HCT116 (cell line): ENCODE measurements around the gene RAD51D. TPM values are rescaled to one million over a fixed set of nuclear protein-coding genes. Genes with fewer than 3 reads are reported as not detected.

Experiments used
- ATAC-seq: fragments of 200-7000 bp; cut with Tn5 transposase; 2 replicates; pipeline ENCODE4 v1.9.1; 2020; ENCODE audit warnings: mild to moderate bottlenecking, moderate library complexity
- BruUV-seq: library from RNA; stranded (reverse); fragments of 400-500 nt; replicated peaks from 2 replicates; lab custom pipeline; 2021; lab: Mats Ljungman, UMichigan
- CTCF ChIA-PET: fragments of 300-600 bp; sonication (Branson Sonifier 250); formaldehyde crosslinking; loops from one replicate; lab custom pipeline; 2021; ENCODE audit warnings: antibody characterized with exemption; lab: Charles Lee
- POLR2A ChIA-PET: fragments of 300-600, 350-600 bp; sonication (Branson Sonifier 250); formaldehyde crosslinking; loops from one replicate; lab custom pipeline; 2021; ENCODE audit warnings: antibody characterized with exemption; lab: Charles Lee
- RAD21 ChIA-PET, 2 experiments: fragments of 300-600 bp; sonication (Branson Sonifier 250); formaldehyde crosslinking; loops; one replicate each; lab custom pipeline; 2023; ENCODE audit warnings: low total read pairs in 2 of 2; ENCODE audit not compliant: uncharacterized antibody in 2 of 2, unreplicated experiment in 2 of 2, low non-redundant PET in 1 of 2; lab: Charles Lee
- DNase-seq: peaks from one replicate; pipeline ENCODE4 v3.0.0-alpha.2; 2010; ENCODE audit warnings: low read depth, low spot score
- H2AFZ ChIP-seq: fragments of 200-600 bp; shearing (Covaris generic), sonication (generic); 2 replicates; pipeline ENCODE4 v1.6.1; 2017; ENCODE audit warnings: low read depth, mixed run types, mixed read lengths, antibody characterized with exemption, low read length; ENCODE audit not compliant: poor library complexity, severe bottlenecking
- H3K27ac ChIP-seq: 2 replicates; pipeline ENCODE4 v1.5.1; 2012; ENCODE audit warnings: low read depth, low read length
- H3K27me3 ChIP-seq: fragments of 200-600 bp; sonication (generic); 2 replicates; pipeline ENCODE4 v1.6.1; 2016; ENCODE audit warnings: mixed run types, low read length, mixed read lengths; ENCODE audit not compliant: insufficient read depth
- H3K36me3 ChIP-seq, 2 experiments: fragments of 200-500 bp in 1 of 2; fragments of 200-600 bp in 1 of 2; sonication (Bioruptor generic) in 1 of 2; sonication (generic) in 1 of 2; 2 replicates each; pipeline versions ENCODE4 v1.5.1 to v1.6.1; 2014 to 2016; ENCODE audit warnings: low read length in 2 of 2, inconsistent platforms in 1 of 2, mixed read lengths in 1 of 2, mixed run types in 1 of 2; ENCODE audit not compliant: insufficient read depth in 2 of 2, control insufficient read depth in 1 of 2
- H3K4me1 ChIP-seq, 2 experiments: fragments of 200-600 bp in 1 of 2; sonication (generic) in 1 of 2; 2 replicates each; pipeline versions ENCODE4 v1.5.1 to v1.6.1; 2012 to 2017; ENCODE audit warnings: low read length in 2 of 2, inconsistent platforms in 1 of 2, mild to moderate bottlenecking in 1 of 2, mixed read lengths in 1 of 2, mixed run types in 1 of 2, moderate library complexity in 1 of 2; ENCODE audit not compliant: insufficient read depth in 2 of 2, control insufficient read depth in 1 of 2
- H3K4me2 ChIP-seq: fragments of 200-600 bp; sonication (generic); 2 replicates; pipeline ENCODE4 v1.6.1; 2017; ENCODE audit warnings: mixed run types, low read length, mixed read lengths
- H3K4me3 ChIP-seq, 2 experiments: fragments of 200-600 bp in 1 of 2; sonication (generic) in 1 of 2; replicated peaks in 1 of 2; 2 replicates each; pipeline ENCODE4 v1.5.1; 2011 to 2016; ENCODE audit warnings: low read length in 2 of 2, control low read depth in 1 of 2, low read depth in 1 of 2, mild to moderate bottlenecking in 1 of 2, mixed read lengths in 1 of 2, mixed run types in 1 of 2
- H3K79me2 ChIP-seq: fragments of 200-600 bp; sonication (generic); 2 replicates; pipeline ENCODE4 v1.6.1; 2017; ENCODE audit warnings: mild to moderate bottlenecking, mixed run types, low read length, moderate library complexity, mixed read lengths; ENCODE audit not compliant: insufficient read depth
- H3K9ac ChIP-seq: fragments of 200-600 bp; sonication (generic); 2 replicates; pipeline ENCODE4 v1.6.1; 2016; ENCODE audit warnings: low read length, mixed read lengths
- H3K9me2 ChIP-seq: fragments of 200-600 bp; sonication (generic), shearing (Covaris generic); 2 replicates; pipeline ENCODE4 v1.6.1; 2017; ENCODE audit warnings: mixed run types, mild to moderate bottlenecking, moderate library complexity; ENCODE audit not compliant: insufficient read depth
- H3K9me3 ChIP-seq, 2 experiments: fragments of 200-500 bp in 1 of 2; fragments of 200-600 bp in 1 of 2; sonication (Bioruptor generic) in 1 of 2; sonication (generic) in 1 of 2; 2 replicates each; pipeline ENCODE4 v1.6.1; 2014 to 2017; ENCODE audit warnings: low read length in 2 of 2, mixed read lengths in 2 of 2, inconsistent platforms in 1 of 2, low read depth in 1 of 2, mild to moderate bottlenecking in 1 of 2, mixed run types in 1 of 2, moderate library complexity in 1 of 2; ENCODE audit not compliant: control insufficient read depth in 1 of 2, insufficient read depth in 1 of 2
- H4K20me1 ChIP-seq: fragments of 200-600 bp; sonication (generic), shearing (Covaris generic); 2 replicates; pipeline ENCODE4 v1.6.1; 2017; ENCODE audit warnings: mixed run types, mild to moderate bottlenecking, moderate library complexity; ENCODE audit not compliant: insufficient read depth
- ELF1 ChIP-seq: IDR thresholded peaks from 2 replicates; pipeline ENCODE4 v1.6.1; 2012; ENCODE audit warnings: low read depth, borderline replicate concordance
- EZH2phosphoT487 ChIP-seq: fragments of 200-600 bp; IDR thresholded peaks from 2 replicates; pipeline ENCODE4 v1.6.1; 2018; ENCODE audit warnings: antibody characterized with exemption, borderline replicate concordance
- JUND ChIP-seq: IDR thresholded peaks from 2 replicates; pipeline ENCODE4 v1.6.1; 2012
- RAD21 ChIP-seq: IDR thresholded peaks from 2 replicates; pipeline ENCODE4 v1.6.1; 2012; ENCODE audit warnings: low read depth, mild to moderate bottlenecking
- TCF7L2 ChIP-seq: IDR thresholded peaks from 2 replicates; pipeline ENCODE4 v1.7.0; 2011; ENCODE audit warnings: borderline replicate concordance, inconsistent platforms; ENCODE audit not compliant: insufficient read depth, insufficient read length; ENCODE audit errors: extremely low read depth
- ZBTB33 ChIP-seq: IDR thresholded peaks from 2 replicates; pipeline ENCODE4 v1.6.1; 2011; ENCODE audit warnings: mild to moderate bottlenecking, low read length, moderate library complexity; ENCODE audit not compliant: insufficient replicate concordance; ENCODE audit errors: extremely low read depth
- intact Hi-C: fragments of 100-400 bp; cut with micrococcal nuclease; formaldehyde crosslinking; loops from 2 replicates; pipeline ENCODE4 v1.10.0; 2022
- total RNA-seq: library from RNA; stranded (reverse); gene quantifications from one replicate; pipeline ENCODE4 v1.2.1, GENCODE V29; 2021; ENCODE audit not compliant: unreplicated experiment

RAD51D gene
- total RNA-seq, 1 experiment from 2014 or later: 12.9 TPM

DNA sequence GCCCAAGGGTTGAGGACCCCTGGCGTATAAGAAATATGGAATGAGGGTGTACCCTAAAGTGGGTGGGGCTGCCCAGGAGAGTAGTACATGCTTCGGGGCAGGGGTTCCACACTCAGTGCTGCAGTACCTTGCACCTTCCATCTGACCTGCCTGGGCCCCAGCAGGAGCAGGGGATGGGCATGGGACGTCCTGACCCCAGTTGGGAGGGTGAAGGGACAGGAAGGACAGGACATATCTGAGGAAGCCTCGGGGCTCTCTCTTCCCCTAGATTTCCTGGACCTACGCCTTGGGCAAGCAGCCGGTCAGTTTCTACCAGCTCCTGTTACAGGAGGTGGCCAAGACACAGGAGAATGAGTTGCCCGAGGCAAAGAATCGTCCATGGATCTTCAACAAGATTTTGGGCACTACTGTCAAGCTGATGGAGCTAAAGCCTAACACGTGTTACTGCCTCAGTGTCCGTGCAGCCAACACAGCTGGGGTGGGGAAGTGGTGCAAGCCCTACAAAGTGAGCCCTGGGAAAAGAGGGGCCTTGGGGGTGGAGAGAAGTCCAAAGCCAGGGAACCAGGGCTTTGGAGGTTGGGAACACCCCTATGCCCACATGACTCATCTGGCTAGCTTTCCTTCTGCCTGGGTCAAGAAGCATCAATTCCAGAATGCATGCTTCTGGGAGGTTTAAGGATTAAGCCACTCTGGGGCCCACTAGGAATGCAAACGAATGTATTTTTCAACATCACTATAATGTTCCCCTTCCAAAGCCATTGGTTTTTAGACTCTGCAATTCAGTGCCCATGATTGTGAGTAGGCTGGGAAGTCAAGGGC, 9.7 kb upstream of the RAD51D start:
- no peaks in the 10 kb centered on the region for H4K20me1 ChIP-seq
- no peak overlapping the region for H3K9ac ChIP-seq
- no peak overlapping the region for H3K4me3 ChIP-seq
- no peak overlapping the region for H2AFZ ChIP-seq
- H3K9me2 ChIP-seq: no peaks in the 10 kb centered on the region
- no peak for TF ChIP-seq EZH2phosphoT487
- TF ChIP-seq TCF7L2: no peak
- TF ChIP-seq JUND: no peak
- no peak for TF ChIP-seq ELF1
- no peak for TF ChIP-seq RAD21
- no peak for TF ChIP-seq ZBTB33
- TSS peak; percentile 12 for BruUV-seq
- POLR2A ChIA-PET: no interaction called here
- H3K9me3 ChIP-seq: no peaks in the 10 kb centered on the region
- no peaks in the 10 kb centered on the region for H3K27me3 ChIP-seq
- no peaks in the 10 kb centered on the region for H3K4me1 ChIP-seq
- intact Hi-C loops: loop anchor here (5.0 kb wide), 1 partner anchor 618 kb away; no protein-coding TSS in a partner anchor
- peak; percentile 31 for ATAC-seq
- no peak overlapping the region for H3K4me2 ChIP-seq
- no peak overlapping the region for H3K27ac ChIP-seq
- CTCF ChIA-PET: no interaction called here
- H3K79me2 ChIP-seq: no peaks in the 10 kb centered on the region
- no peak for DNase-seq
- RAD21 ChIA-PET: no interaction called here
- peaks cover 16 to 34% of the 10 kb centered on the region in 2 experiments; a peak in 3 of 4 replicates for H3K36me3 ChIP-seq
